ENCODE data around the gene SMG6. TPM values are rescaled to one million over a fixed set of nuclear protein-coding genes. Genes with fewer than 3 reads are reported as not detected.

The SMG6 gene
- total RNA-seq, 6 donors from 2014 or later: 29.9 to 126 (median 30.5) TPM

GRCh38 chr17:2125013-2125535 lies 178.5 kb downstream of the SMG6 start:
- no peak overlapping the region for H3K4me3 ChIP-seq
- TF ChIP-seq CTCF (IDR thresholded peaks at IDR 0.05): no peak
- no peak for TF ChIP-seq POLR2A (IDR thresholded peaks at IDR 0.05)
- TF ChIP-seq POLR2AphosphoS5 (IDR thresholded peaks at IDR 0.05): no peak
- TF ChIP-seq EP300 (IDR thresholded peaks at IDR 0.05): no peak
- no peaks in the 10 kb centered on the region for H3K27me3 ChIP-seq
- no peak overlapping the region for H3K27ac ChIP-seq
- H3K36me3 ChIP-seq: peaks cover 0 to 5% (median 0%) of the 10 kb centered on the region in 4 donors
- no peak for DNase-seq
- WGBS, 2 donors: 96 to 99% methylated on average over 6 of the region's 6 CpGs
- ATAC-seq (ENCODE audit: low FRiP score in 2 of 2): no peak
- no peaks in the 10 kb centered on the region for H3K9me3 ChIP-seq
- H3K4me1 ChIP-seq: peaks cover 32 to 35% (median 33%) of the 10 kb centered on the region in 4 donors

DNA sequence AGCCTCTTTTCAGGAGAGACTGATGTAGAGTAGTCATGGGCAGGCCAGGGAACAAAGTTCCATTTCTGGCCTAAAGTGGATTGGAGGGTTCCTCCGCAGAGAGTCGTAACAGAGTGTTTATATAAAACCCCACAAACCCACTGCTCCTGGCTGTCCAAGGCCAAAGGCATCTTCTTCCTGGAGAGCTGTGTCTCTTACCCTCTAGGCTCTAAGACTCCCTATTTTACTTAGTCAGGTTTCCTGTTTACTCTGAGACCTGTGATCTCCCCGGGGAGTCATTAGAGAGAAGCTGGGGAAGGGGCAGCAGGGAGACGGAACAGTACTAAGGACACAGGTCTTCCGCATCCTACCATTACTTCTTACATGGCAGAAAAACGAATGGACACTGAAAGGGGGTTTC lies 179.2 kb downstream of the SMG6 start:
- Histone ChIP-seq H3K27ac (peak overlapping the region; percentile 71 to 81 (median 75)), H3K27me3 (no peaks in the 10 kb centered on the region), H3K4me3 (no peak overlapping the region), H3K36me3 (peaks cover 0 to 5% (median 0%) of the 10 kb centered on the region in 4 donors), H3K4me1 (peaks cover 32 to 35% (median 33%) of the 10 kb centered on the region in 4 donors), H3K9me3 (no peaks in the 10 kb centered on the region)
- WGBS, 2 donors: 73 to 76% methylated on average over 6 of the region's 6 CpGs
- no peak for DNase-seq
- no peak for ATAC-seq (ENCODE audit: low FRiP score in 2 of 2)
- TF ChIP-seq CTCF (IDR thresholded peaks at IDR 0.05) (no peak), POLR2AphosphoS5 (IDR thresholded peaks at IDR 0.05) (no peak), EP300 (IDR thresholded peaks at IDR 0.05) (no peak), POLR2A (IDR thresholded peaks at IDR 0.05) (no peak)

DNA sequence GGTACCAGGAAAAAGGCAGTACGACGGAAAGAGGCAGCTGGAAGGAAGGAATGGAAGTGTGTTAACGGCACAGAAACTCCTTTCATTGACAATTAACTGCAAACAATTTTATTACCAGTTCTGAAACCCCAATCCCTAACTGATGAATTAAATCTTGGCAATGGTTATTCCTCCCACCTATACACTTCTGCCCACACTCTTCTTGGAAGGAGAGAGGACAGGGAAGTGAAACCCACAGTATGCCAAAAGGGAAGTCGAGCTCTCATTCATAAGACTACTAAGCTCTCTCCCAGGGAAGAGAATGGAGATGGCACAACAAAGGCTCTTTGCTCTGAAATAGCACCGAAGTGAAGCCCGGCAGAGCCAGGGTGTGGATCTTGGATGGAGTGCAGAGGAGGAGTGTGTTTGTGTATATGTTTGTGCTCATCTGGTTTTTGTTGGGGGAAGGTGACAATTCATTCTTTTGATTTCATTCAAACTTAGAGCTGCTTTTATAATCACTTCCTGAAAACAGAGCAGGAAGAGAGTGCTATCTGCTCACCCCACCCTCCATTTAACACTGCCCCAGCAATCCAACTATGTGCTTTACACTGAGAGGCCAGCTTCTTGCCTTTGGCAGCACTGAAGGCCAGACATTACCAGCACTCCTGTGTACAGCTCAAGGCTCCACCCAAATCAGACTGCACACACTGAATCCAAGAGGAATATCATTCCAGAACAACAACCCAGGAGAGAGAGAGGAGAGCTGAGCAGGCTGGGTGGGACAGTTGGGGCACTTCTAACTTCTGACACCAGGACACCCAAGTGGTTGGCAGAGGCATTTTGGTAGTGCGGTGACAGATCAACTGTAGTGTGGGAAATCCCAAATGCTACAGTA lies 180.0 kb downstream of the SMG6 start:
- Histone ChIP-seq H3K27me3 (no peaks in the 10 kb centered on the region), H3K4me3 (peak overlapping the region in 3 of 4 donors; percentile 1 to 22 (median 5)), H3K9me3 (no peaks in the 10 kb centered on the region), H3K27ac (peak overlapping the region; percentile 71 to 81 (median 75)), H3K4me1 (peaks cover 32 to 35% (median 33%) of the 10 kb centered on the region in 4 donors), H3K36me3 (peaks cover 0 to 5% (median 0%) of the 10 kb centered on the region in 4 donors)
- 41 to 43% methylated on average over 7 of the region's 7 CpGs for WGBS, 2 donors
- peak in 1 of 6 experiments; percentile 36 for TF ChIP-seq CTCF (IDR thresholded peaks at IDR 0.05)
- no peak for TF ChIP-seq EP300 (IDR thresholded peaks at IDR 0.05)
- ATAC-seq (ENCODE audit: low FRiP score in 2 of 2): peak; percentile 76 to 88
- DNase-seq: peak in 1 of 2 donors; percentile 33

DNA sequence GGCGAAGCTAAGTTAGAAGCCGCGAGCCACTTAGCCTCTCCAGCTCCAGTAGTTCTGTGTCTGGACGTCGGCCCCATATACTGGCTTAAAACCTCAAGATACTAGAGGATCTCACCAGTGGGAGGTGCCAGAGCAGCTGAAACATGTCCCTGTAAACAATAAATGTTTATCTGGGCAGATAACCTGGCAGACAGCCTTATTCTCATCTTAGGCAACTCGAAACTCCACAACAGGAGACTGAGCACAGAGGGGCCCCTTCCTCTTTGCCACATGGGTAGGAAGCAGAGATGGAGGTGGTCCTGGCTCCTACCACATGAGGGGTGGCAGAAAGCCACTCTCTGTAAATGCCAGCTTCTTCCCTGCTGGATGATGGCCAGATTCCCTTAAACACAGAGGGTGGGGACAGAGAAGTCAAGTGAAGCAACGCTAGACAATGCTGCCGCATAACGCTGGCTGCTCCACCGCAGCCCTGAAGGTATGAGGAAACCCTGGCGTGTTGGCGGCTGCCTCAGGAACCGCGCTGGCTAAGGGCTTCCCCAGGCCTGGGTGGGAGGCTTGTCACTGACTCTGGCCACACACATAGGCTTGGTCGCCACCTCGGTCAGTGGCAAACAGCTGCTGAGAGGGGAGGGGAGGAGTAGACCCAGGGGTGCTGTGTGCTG lies 180.8 kb downstream of the SMG6 start:
- Histone ChIP-seq H3K27ac (peak overlapping the region; percentile 71 to 81 (median 75)), H3K9me3 (no peaks in the 10 kb centered on the region), H3K4me1 (peaks cover 32 to 35% (median 33%) of the 10 kb centered on the region in 4 donors), H3K27me3 (no peaks in the 10 kb centered on the region), H3K4me3 (peak overlapping the region in 3 of 4 donors; percentile 1 to 22 (median 5)), H3K36me3 (peaks cover 0 to 3% (median 0%) of the 10 kb centered on the region in 4 donors)
- TF ChIP-seq CTCF (IDR thresholded peaks at IDR 0.05): peak in 2 of 6 experiments; percentile 11 to 22
- TF ChIP-seq POLR2A (IDR thresholded peaks at IDR 0.05): no peak
- TF ChIP-seq POLR2AphosphoS5 (IDR thresholded peaks at IDR 0.05): peak in 1 of 2 donors; percentile 52
- TF ChIP-seq EP300 (IDR thresholded peaks at IDR 0.05): no peak
- 36 to 60% methylated on average over 6 to 15 of the region's 16 CpGs for WGBS, 2 donors
- ATAC-seq (ENCODE audit: low FRiP score in 2 of 2): peak; percentile 85 to 87
- DNase-seq: peak; percentile 62 to 72

Data from upper lobe of left lung (tissue), 6 donors.